ENCODE data around the gene SMARCD3. TPM values are rescaled to one million over a fixed set of nuclear protein-coding genes. Genes with fewer than 3 reads are reported as not detected.

Gene SMARCD3
- total RNA-seq, 4 donors from 2014 or later, result 25.3 to 43.4 (median 40.6) TPM

- Histone ChIP-seq H3K36me3 (no peaks in the 10 kb centered on the region), H3K4me3 (peak overlapping the region; percentile 69 to 75 (median 70)), H3K9me3 (no peaks in the 10 kb centered on the region), H3K4me1 (peaks cover 71 to 75% (median 73%) of the 10 kb centered on the region in 4 donors), H3K27me3 (peaks cover 0 to 2% (median 0%) of the 10 kb centered on the region in 4 donors), H3K27ac (replicated peaks in 1 of 4) (peak overlapping the region; percentile 91 to 97 (median 94))
- no peak for DNase-seq (ENCODE audit: extremely low spot score)
- TF ChIP-seq EP300 (IDR thresholded peaks at IDR 0.05), result no peak
- no peak for TF ChIP-seq CTCF (IDR thresholded peaks at IDR 0.05)
- no peak for TF ChIP-seq POLR2AphosphoS5 (IDR thresholded peaks at IDR 0.05)
- TF ChIP-seq POLR2A (IDR thresholded peaks at IDR 0.05; ENCODE audit: low read depth), result no peak
- WGBS, result 62% methylated on average over 7 of the region's 7 CpGs
- intact Hi-C loops (cut with DNase I), result no loop called here
Observed at GRCh38 chr7:151250181-151251132, 2.0 kb upstream of the SMARCD3 start.

GRCh38 chr7:151249732-151250072 is 1.2 kb upstream of the SMARCD3 start:
- WGBS, result 13% methylated on average over 3 of the region's 5 CpGs
- Histone ChIP-seq H3K4me3 (peak overlapping the region; percentile 64 to 81 (median 72)), H3K9me3 (no peaks in the 10 kb centered on the region), H3K4me1 (peaks cover 79 to 82% (median 80%) of the 10 kb centered on the region in 4 donors), H3K27me3 (peaks cover 0 to 10% (median 0%) of the 10 kb centered on the region in 4 donors), H3K27ac (replicated peaks in 1 of 4) (peak overlapping the region; percentile 91 to 97 (median 94)), H3K36me3 (no peaks in the 10 kb centered on the region)
- no peak for DNase-seq (ENCODE audit: extremely low spot score)
- no peak for TF ChIP-seq POLR2A (IDR thresholded peaks at IDR 0.05; ENCODE audit: low read depth)
- no peak for TF ChIP-seq POLR2AphosphoS5 (IDR thresholded peaks at IDR 0.05)
- no peak for TF ChIP-seq EP300 (IDR thresholded peaks at IDR 0.05)
- TF ChIP-seq CTCF (IDR thresholded peaks at IDR 0.05), result no peak
- intact Hi-C loops (cut with DNase I), result loop anchor here (10.0 kb wide), 1 partner anchor 125 kb away; no protein-coding TSS in a partner anchor

GRCh38 chr7:151249034-151249731 is 689 bp upstream of the SMARCD3 start:
- H3K36me3 ChIP-seq, result no peaks in the 10 kb centered on the region
- TF ChIP-seq POLR2AphosphoS5 (IDR thresholded peaks at IDR 0.05) (peak; percentile 63 to 68), POLR2A (IDR thresholded peaks at IDR 0.05; ENCODE audit: low read depth) (no peak)
- peaks cover 0 to 12% (median 0%) of the 10 kb centered on the region in 4 donors for H3K27me3 ChIP-seq
- WGBS, result 4% methylated on average over 18 of the region's 45 CpGs
- peaks cover 79 to 88% (median 85%) of the 10 kb centered on the region in 4 donors for H3K4me1 ChIP-seq
- peak overlapping the region; percentile 64 to 81 (median 72) for H3K4me3 ChIP-seq
- H3K9me3 ChIP-seq, result no peaks in the 10 kb centered on the region
- H3K27ac ChIP-seq (replicated peaks in 1 of 4), result peak overlapping the region; percentile 91 to 97 (median 94)
- no peak for DNase-seq (ENCODE audit: extremely low spot score)
- intact Hi-C loops (cut with DNase I), result loop anchor here (10.0 kb wide), 1 partner anchor 124 kb away; no protein-coding TSS in a partner anchor

GRCh38 chr7:151247611-151248345 is 716 bp downstream of the SMARCD3 start:
- H3K27me3 ChIP-seq, result peaks cover 0 to 12% (median 0%) of the 10 kb centered on the region in 4 donors
- WGBS, result 4% methylated on average over 9 of the region's 29 CpGs
- H3K27ac ChIP-seq (replicated peaks in 1 of 4), result peak overlapping the region; percentile 91 to 97 (median 94)
- no peaks in the 10 kb centered on the region for H3K9me3 ChIP-seq
- TF ChIP-seq POLR2A (IDR thresholded peaks at IDR 0.05; ENCODE audit: low read depth) (no peak), CTCF (IDR thresholded peaks at IDR 0.05) (no peak), EP300 (IDR thresholded peaks at IDR 0.05) (no peak), POLR2AphosphoS5 (IDR thresholded peaks at IDR 0.05) (no peak)
- H3K4me1 ChIP-seq, result peaks cover 79 to 93% (median 91%) of the 10 kb centered on the region in 4 donors
- H3K36me3 ChIP-seq, result peaks cover 0 to 2% (median under 1%) of the 10 kb centered on the region in 4 donors
- no peak for DNase-seq (ENCODE audit: extremely low spot score)
- peak overlapping the region; percentile 64 to 81 (median 72) for H3K4me3 ChIP-seq
- intact Hi-C loops (cut with DNase I), result loop anchor here (10.0 kb wide), 1 partner anchor 123 kb away; no protein-coding TSS in a partner anchor

Data from esophagus muscularis mucosa (tissue), 4 donors.